ENCODE measurements around the gene SEC61G. TPM values are rescaled to one million over a fixed set of nuclear protein-coding genes. Genes with fewer than 3 reads are reported as not detected.

Gene SEC61G
- total RNA-seq, 1 experiment from 2014 or later: 176 TPM

- H3K27ac Mint-ChIP-seq: peak overlapping the region in 1 of 3 experiments; percentile 20; a peak in 1 of 7 replicates
- no peak overlapping the region for H3K56ac ChIP-seq (ENCODE audit: insufficient read length, low read depth, low read length)
- H2BK5ac ChIP-seq (ENCODE audit: insufficient read length, low read length): no peak overlapping the region
- no peak overlapping the region for H3K18ac ChIP-seq (ENCODE audit: insufficient read length, low read depth, low read length)
- H3K4me1 Mint-ChIP-seq: no peaks in the 10 kb centered on the region
- H3K23me2 ChIP-seq (ENCODE audit: insufficient read length, low read depth, low read length, poor library complexity, severe bottlenecking): no peaks in the 10 kb centered on the region
- no peak overlapping the region for H3K14ac ChIP-seq (ENCODE audit: insufficient read depth, low read length)
- no peak overlapping the region for H3K4me3 Mint-ChIP-seq
- H4K8ac ChIP-seq (replicated peaks; ENCODE audit: insufficient read length, low read depth, low read length): no peak overlapping the region
- H2BK12ac ChIP-seq (ENCODE audit: insufficient read length, low read depth, low read length): no peak overlapping the region
- no peaks in the 10 kb centered on the region; the same call in 1 of the 2 replicates for H3K79me2 ChIP-seq (ENCODE audit: insufficient read depth, low read length)
- no peaks in the 10 kb centered on the region for H3K27me3 ChIP-seq (ENCODE audit: insufficient read depth, low read length)
- H3K79me1 ChIP-seq (ENCODE audit: insufficient read depth, low read depth, low read length, poor library complexity, severe bottlenecking): no peaks in the 10 kb centered on the region
- no peak overlapping the region for H2BK20ac ChIP-seq (ENCODE audit: low read depth, low read length, poor library complexity, severe bottlenecking)
- no peak overlapping the region for H3K4ac ChIP-seq (ENCODE audit: low read depth, low read length)
- no CpG with 5 or more reads among the region's 2 CpGs for WGBS (ENCODE audit: extremely low coverage, insufficient read length, low lambda C conversion rate)
- H3K9me3 Mint-ChIP-seq: peaks cover 19 to 32% of the 10 kb centered on the region in 2 experiments
- H2AFZ ChIP-seq (ENCODE audit: low read length): no peak overlapping the region
- peaks cover 4% of the 10 kb centered on the region for H3K27me3 Mint-ChIP-seq (ENCODE audit: low read depth)
- H4K20me1 ChIP-seq (ENCODE audit: control insufficient read depth, insufficient read depth, insufficient read length): peaks cover 3% of the 10 kb centered on the region
- H3K36me3 Mint-ChIP-seq (ENCODE audit: insufficient read depth in 1 of 3, low read depth in 3 of 3): peaks cover 10 to 16% (median 13%) of the 10 kb centered on the region in 3 experiments
- no peak overlapping the region for H3K9ac ChIP-seq (ENCODE audit: extremely low read depth, insufficient read length, low read length)
- no peak overlapping the region for H4K5ac ChIP-seq (ENCODE audit: insufficient read length, low read depth, low read length)
- H3K27ac ChIP-seq (ENCODE audit: insufficient read length, low read depth, low read length): no peak overlapping the region
- H3K4me1 ChIP-seq (ENCODE audit: insufficient read depth, low read length): no peaks in the 10 kb centered on the region
- H3K9me3 ChIP-seq (ENCODE audit: control insufficient read depth, low read depth, low read length): no peaks in the 10 kb centered on the region
- no peak overlapping the region for H2BK15ac ChIP-seq (ENCODE audit: low read depth, low read length)
- no peak overlapping the region for H2BK120ac ChIP-seq (ENCODE audit: low read depth, low read length, poor library complexity, severe bottlenecking)
- no peak overlapping the region for H3K4me2 ChIP-seq (ENCODE audit: insufficient read depth, insufficient read length, low read length)
- DNase-seq: no peak
- H3T11ph ChIP-seq (ENCODE audit: low read length): no peak overlapping the region
- H3K23ac ChIP-seq (ENCODE audit: insufficient read length, low read depth, low read length): no peak overlapping the region
- TF ChIP-seq, protein P1, sequence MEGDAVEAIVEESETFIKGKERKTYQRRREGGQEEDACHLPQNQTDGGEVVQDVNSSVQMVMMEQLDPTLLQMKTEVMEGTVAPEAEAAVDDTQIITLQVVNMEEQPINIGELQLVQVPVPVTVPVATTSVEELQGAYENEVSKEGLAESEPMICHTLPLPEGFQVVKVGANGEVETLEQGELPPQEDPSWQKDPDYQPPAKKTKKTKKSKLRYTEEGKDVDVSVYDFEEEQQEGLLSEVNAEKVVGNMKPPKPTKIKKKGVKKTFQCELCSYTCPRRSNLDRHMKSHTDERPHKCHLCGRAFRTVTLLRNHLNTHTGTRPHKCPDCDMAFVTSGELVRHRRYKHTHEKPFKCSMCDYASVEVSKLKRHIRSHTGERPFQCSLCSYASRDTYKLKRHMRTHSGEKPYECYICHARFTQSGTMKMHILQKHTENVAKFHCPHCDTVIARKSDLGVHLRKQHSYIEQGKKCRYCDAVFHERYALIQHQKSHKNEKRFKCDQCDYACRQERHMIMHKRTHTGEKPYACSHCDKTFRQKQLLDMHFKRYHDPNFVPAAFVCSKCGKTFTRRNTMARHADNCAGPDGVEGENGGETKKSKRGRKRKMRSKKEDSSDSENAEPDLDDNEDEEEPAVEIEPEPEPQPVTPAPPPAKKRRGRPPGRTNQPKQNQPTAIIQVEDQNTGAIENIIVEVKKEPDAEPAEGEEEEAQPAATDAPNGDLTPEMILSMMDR (conservative IDR thresholded peaks at IDR 0.05): no peak
- H4K91ac ChIP-seq (ENCODE audit: insufficient read length, low read depth, low read length): no peak overlapping the region
- no peak overlapping the region for H2AK5ac ChIP-seq (ENCODE audit: insufficient read length, low read length)
Measured at GRCh38 chr7:54711900-54712595, 47.0 kb downstream of the SEC61G start.
